Measurements from ENCODE around the gene EFHB. TPM values are rescaled to one million over a fixed set of nuclear protein-coding genes. Genes with fewer than 3 reads are reported as not detected.

Gene EFHB
- total RNA-seq, 1 experiment from 2014 or later, result 1.8 TPM

Other genes with a start within 250 kb of the EFHB start
- gene RAB5A, start 12.9 kb upstream of the EFHB start, total RNA-seq (2014; rRNA removed; shearing (Covaris generic)), result 44.7 and 66.5 TPM in 2 replicates
- not detected in 2 replicates for gene PP2D1, start 78.0 kb upstream of the EFHB start, total RNA-seq (2014; rRNA removed; shearing (Covaris generic))
- gene KAT2B, start 106.2 kb upstream of the EFHB start, total RNA-seq (2014; rRNA removed; shearing (Covaris generic)), result 10.2 and 16.7 TPM in 2 replicates

Data from HT1080 (cell line).